Natural killer cell (primary cell): ENCODE measurements around the gene MAP3K15. TPM values are rescaled to one million over a fixed set of nuclear protein-coding genes. Genes with fewer than 3 reads are reported as not detected.

Experiments
- ATAC-seq, 3 donors: fragments of 150-1000 bp in 2 of 3; fragments of 200-7000 bp in 1 of 3; cut with Tn5 transposase; 1 replicate in 1 of 3; 2 replicates in 2 of 3; pipeline ENCODE4 v1.10.0; 2021; ENCODE audit warnings: mild to moderate bottlenecking in 2 of 3, moderate library complexity in 2 of 3
- DNase-seq, 2 donors: peaks; one replicate each; pipeline versions ENCODE4 v3.0.0 to v3.0.0-alpha.2; 2013 to 2021; ENCODE audit warnings: mixed read lengths in 1 of 2
- H3K27ac ChIP-seq: one replicate; pipeline ENCODE4 v1.5.1; 2013; ENCODE audit warnings: mild to moderate bottlenecking, low read length
- H3K27me3 ChIP-seq: one replicate; pipeline ENCODE4 v1.6.1; 2013; ENCODE audit warnings: low read length; ENCODE audit not compliant: control insufficient read depth, insufficient read depth
- H3K36me3 ChIP-seq: one replicate; pipeline ENCODE4 v1.6.1; 2013; ENCODE audit warnings: low read length; ENCODE audit not compliant: control insufficient read depth, insufficient read depth
- H3K4me1 ChIP-seq: one replicate; pipeline ENCODE4 v1.6.1; 2013; ENCODE audit warnings: low read length; ENCODE audit not compliant: control insufficient read depth, insufficient read depth
- H3K4me3 ChIP-seq: one replicate; pipeline ENCODE4 v1.5.1; 2013; ENCODE audit warnings: low read length
- H3K9me3 ChIP-seq: one replicate; pipeline ENCODE4 v1.6.1; 2013; ENCODE audit warnings: low read length; ENCODE audit not compliant: control insufficient read depth, insufficient read depth
- H3K27ac Mint-ChIP-seq, 2 donors: one replicate each; pipeline ENCODE4 v1.8.0; 2022; ENCODE audit warnings: mild to moderate bottlenecking in 2 of 2, mixed read lengths in 2 of 2, moderate library complexity in 1 of 2
- H3K27me3 Mint-ChIP-seq, 2 donors: one replicate each; pipeline ENCODE4 v1.8.0; 2022; ENCODE audit warnings: low read depth in 2 of 2, mixed read lengths in 2 of 2
- H3K36me3 Mint-ChIP-seq: one replicate; pipeline ENCODE4 v1.8.0; 2022; ENCODE audit warnings: mixed read lengths
- H3K4me1 Mint-ChIP-seq, 2 donors: one replicate each; pipeline ENCODE4 v1.8.0; 2022; ENCODE audit warnings: mixed read lengths in 2 of 2
- H3K4me3 Mint-ChIP-seq: one replicate; pipeline ENCODE4 v1.8.0; 2022; ENCODE audit warnings: mild to moderate bottlenecking, moderate library complexity, mixed read lengths
- H3K9me3 Mint-ChIP-seq, 2 donors: one replicate each; pipeline ENCODE4 v1.8.0; 2022; ENCODE audit warnings: mixed read lengths in 2 of 2
- WGBS: methylation state at CpG from one replicate; pipeline ENCODE4 v1.1.7; 2013; ENCODE audit warnings: missing lambda C conversion rate; ENCODE audit not compliant: insufficient coverage; 5-methylcytosine and 5-hydroxymethylcytosine counted together
- intact Hi-C: fragments of 100-400 bp; cut with micrococcal nuclease; formaldehyde crosslinking; loops from one replicate; pipeline ENCODE4 v1.14.2; 2022
- total RNA-seq, 4 donors: library from RNA; stranded (reverse); fragments of 120-200 nt in 1 of 4; gene quantifications; one replicate each; pipeline versions ENCODE4 v1.2.3 to v1.2.4, GENCODE V29; 2013 to 2022
- TF ChIP-seq, protein P1 (sequence below): fragments of 200-600 bp; IDR thresholded peaks from one replicate; pipeline ENCODE4 v1.8.0; 2022; ENCODE audit warnings: antibody characterized with exemption

MAP3K15 gene
- total RNA-seq, 3 donors from 2014 or later (not counting 1 experiment from before 2014, with no cell fraction given): 0.18 TPM; not detected in 2

GRCh38 chrX:19373351-19373891 lies 141.9 kb downstream of the MAP3K15 start:
- no peaks in the 10 kb centered on the region for H3K27me3 ChIP-seq
- no peaks in the 10 kb centered on the region for H3K36me3 Mint-ChIP-seq
- intact Hi-C loops: loop anchor here (10.0 kb wide), 1 partner anchor 161 kb away; no protein-coding TSS in a partner anchor
- ATAC-seq (no peak), DNase-seq (no peak)
- TF ChIP-seq, protein P1, sequence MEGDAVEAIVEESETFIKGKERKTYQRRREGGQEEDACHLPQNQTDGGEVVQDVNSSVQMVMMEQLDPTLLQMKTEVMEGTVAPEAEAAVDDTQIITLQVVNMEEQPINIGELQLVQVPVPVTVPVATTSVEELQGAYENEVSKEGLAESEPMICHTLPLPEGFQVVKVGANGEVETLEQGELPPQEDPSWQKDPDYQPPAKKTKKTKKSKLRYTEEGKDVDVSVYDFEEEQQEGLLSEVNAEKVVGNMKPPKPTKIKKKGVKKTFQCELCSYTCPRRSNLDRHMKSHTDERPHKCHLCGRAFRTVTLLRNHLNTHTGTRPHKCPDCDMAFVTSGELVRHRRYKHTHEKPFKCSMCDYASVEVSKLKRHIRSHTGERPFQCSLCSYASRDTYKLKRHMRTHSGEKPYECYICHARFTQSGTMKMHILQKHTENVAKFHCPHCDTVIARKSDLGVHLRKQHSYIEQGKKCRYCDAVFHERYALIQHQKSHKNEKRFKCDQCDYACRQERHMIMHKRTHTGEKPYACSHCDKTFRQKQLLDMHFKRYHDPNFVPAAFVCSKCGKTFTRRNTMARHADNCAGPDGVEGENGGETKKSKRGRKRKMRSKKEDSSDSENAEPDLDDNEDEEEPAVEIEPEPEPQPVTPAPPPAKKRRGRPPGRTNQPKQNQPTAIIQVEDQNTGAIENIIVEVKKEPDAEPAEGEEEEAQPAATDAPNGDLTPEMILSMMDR: no peak
- WGBS: 57% methylated on average over 23 of the region's 23 CpGs
- H3K27ac Mint-ChIP-seq: no peak overlapping the region
- peaks cover 7 to 9% of the 10 kb centered on the region in 2 donors for H3K4me1 Mint-ChIP-seq
- H3K4me3 ChIP-seq: no peak overlapping the region
- no peaks in the 10 kb centered on the region for H3K9me3 ChIP-seq
- H3K9me3 Mint-ChIP-seq: no peaks in the 10 kb centered on the region
- no peaks in the 10 kb centered on the region for H3K36me3 ChIP-seq
- peaks cover 14% of the 10 kb centered on the region for H3K4me1 ChIP-seq
- no peaks in the 10 kb centered on the region for H3K27me3 Mint-ChIP-seq
- H3K27ac ChIP-seq: no peak overlapping the region
- peak overlapping the region; percentile 95 for H3K4me3 Mint-ChIP-seq

GRCh38 chrX:19372547-19373331 lies 142.6 kb downstream of the MAP3K15 start:
- intact Hi-C loops: loop anchor here (1.0 to 10.0 kb wide), 2 partner anchors 162 to 695 kb away; no protein-coding TSS in a partner anchor

GRCh38 chrX:19372170-19372546 lies 143.2 kb downstream of the MAP3K15 start:
- no peaks in the 10 kb centered on the region for H3K9me3 Mint-ChIP-seq
- H3K27ac Mint-ChIP-seq: peak overlapping the region in 1 of 2 donors; percentile 17
- H3K4me3 ChIP-seq: peak overlapping the region; percentile 29
- DNase-seq (peak; percentile 51 to 76), ATAC-seq (peak; percentile 79 to 88 (median 84))
- H3K4me3 Mint-ChIP-seq: peak overlapping the region; percentile 95
- no peaks in the 10 kb centered on the region for H3K27me3 ChIP-seq
- H3K27me3 Mint-ChIP-seq: no peaks in the 10 kb centered on the region
- TF ChIP-seq, protein P1: peak; percentile 67
- 0% methylated on average over 8 of the region's 9 CpGs for WGBS
- H3K27ac ChIP-seq: no peak overlapping the region
- peaks cover 14% of the 10 kb centered on the region for H3K4me1 ChIP-seq
- intact Hi-C loops: loop anchor here (1.0 to 10.0 kb wide), 2 partner anchors 163 to 695 kb away; no protein-coding TSS in a partner anchor
- no peaks in the 10 kb centered on the region for H3K9me3 ChIP-seq
- no peaks in the 10 kb centered on the region for H3K36me3 ChIP-seq
- H3K4me1 Mint-ChIP-seq: peaks cover 7 to 9% of the 10 kb centered on the region in 2 donors
- no peaks in the 10 kb centered on the region for H3K36me3 Mint-ChIP-seq

More at GRCh38 chrX:19372547-19373331, 142.6 kb downstream of the MAP3K15 start:
- H3K27me3 Mint-ChIP-seq: no peaks in the 10 kb centered on the region
- TF ChIP-seq, protein P1: peak; percentile 27
- H3K27ac Mint-ChIP-seq: peak overlapping the region in 1 of 2 donors; percentile 17
- H3K9me3 ChIP-seq: no peaks in the 10 kb centered on the region
- peak overlapping the region; percentile 29 for H3K4me3 ChIP-seq
- H3K4me1 Mint-ChIP-seq: peaks cover 7 to 9% of the 10 kb centered on the region in 2 donors
- WGBS: 2% methylated on average over 20 of the region's 20 CpGs
- H3K36me3 ChIP-seq: no peaks in the 10 kb centered on the region
- H3K4me3 Mint-ChIP-seq: peak overlapping the region; percentile 95
- no peaks in the 10 kb centered on the region for H3K9me3 Mint-ChIP-seq
- peak; percentile 43 to 51 (median 49) for ATAC-seq
- H3K27me3 ChIP-seq: no peaks in the 10 kb centered on the region
- H3K27ac ChIP-seq: no peak overlapping the region
- peaks cover 14% of the 10 kb centered on the region for H3K4me1 ChIP-seq
- peak in 1 of 2 donors; percentile 20 for DNase-seq
- H3K36me3 Mint-ChIP-seq: no peaks in the 10 kb centered on the region
